ENCODE measurements around the gene PLA2G12B. TPM values are rescaled to one million over a fixed set of nuclear protein-coding genes. Genes with fewer than 3 reads are reported as not detected.
"Not testable (repeated sequence)": the region's sequence is repeated elsewhere in the genome, so short reads cannot be mapped to it uniquely, and the experiment has no call there.

Gene PLA2G12B, protein sequence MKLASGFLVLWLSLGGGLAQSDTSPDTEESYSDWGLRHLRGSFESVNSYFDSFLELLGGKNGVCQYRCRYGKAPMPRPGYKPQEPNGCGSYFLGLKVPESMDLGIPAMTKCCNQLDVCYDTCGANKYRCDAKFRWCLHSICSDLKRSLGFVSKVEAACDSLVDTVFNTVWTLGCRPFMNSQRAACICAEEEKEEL
- not detected for total RNA-seq

DNA sequence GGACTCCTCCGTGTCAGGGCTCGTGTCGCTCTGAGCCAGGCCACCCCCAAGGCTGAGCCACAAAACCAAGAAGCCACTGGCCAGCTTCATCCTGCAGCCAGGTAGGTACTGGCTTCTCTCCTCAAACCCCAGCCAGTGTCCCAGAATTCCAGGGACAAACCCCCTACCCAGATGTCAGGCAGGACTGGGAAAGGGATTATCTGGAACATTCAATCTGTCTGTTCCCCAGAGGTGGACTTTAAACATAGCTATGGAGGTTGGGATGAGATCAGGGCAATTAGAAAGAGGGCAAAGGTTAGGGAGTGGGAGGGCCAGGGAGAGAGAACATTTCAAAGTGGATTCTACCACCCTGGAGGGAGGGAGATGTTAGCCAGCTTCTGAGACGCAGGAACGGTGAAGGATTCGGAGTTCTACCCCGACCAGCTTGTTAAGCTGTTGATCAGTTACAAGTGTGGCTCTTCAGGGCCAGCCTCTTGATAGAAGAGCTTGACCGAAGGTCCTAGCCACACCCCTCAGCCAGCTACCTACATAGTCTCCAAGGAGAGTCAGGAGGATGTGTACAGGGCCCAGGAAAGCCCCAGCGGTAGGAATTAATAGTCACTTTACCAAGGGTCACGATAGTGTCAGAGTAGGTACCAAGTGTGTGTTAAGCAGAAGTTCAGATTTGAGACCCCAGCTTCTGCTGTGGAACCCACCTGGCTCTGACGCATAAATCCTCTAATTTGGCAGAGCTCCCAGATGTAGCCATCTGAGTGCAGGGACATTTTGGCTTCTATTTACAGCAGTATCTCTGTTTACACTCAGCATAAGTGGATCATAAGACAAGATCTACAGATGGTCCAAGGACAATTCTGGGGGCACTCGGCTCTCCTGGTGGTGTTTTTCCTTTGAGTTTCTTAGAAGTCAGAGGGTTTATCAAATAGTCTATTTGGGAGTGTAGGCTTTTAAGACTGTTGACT, at the start of gene PLA2G12B:
Gene PLA2G12B, minus strand, starts transcription at position 211 of the 959 bp plus-strand sequence. Its CDS starts 121 bp downstream, at position 90.
- H3K36me3 Mint-ChIP-seq (ENCODE audit: low read depth), result no peaks in the 10 kb centered on the region
- no peak within 1 kb of the TSS for H3K4me3 Mint-ChIP-seq
- ChIA-PET POLR2A (no interaction called here), CTCF (interaction anchor here (0.9 to 1.6 kb wide), 2 partner anchors 84 to 106 kb away, joined by 3 read pairs; no protein-coding TSS in a partner anchor)
- DNase-seq (no peak), ATAC-seq (no peak)
- peaks cover 4% of the 10 kb centered on the region for H3K27me3 Mint-ChIP-seq
- intact Hi-C loops (cut with micrococcal nuclease), result no loop called here
- no peaks in the 10 kb centered on the region for H3K9me3 Mint-ChIP-seq
- no peaks in the 10 kb centered on the region for H3K4me1 Mint-ChIP-seq (ENCODE audit: low read depth)
- no peak within 1 kb of the TSS for H3K27ac Mint-ChIP-seq
- TF ChIP-seq, protein P1, sequence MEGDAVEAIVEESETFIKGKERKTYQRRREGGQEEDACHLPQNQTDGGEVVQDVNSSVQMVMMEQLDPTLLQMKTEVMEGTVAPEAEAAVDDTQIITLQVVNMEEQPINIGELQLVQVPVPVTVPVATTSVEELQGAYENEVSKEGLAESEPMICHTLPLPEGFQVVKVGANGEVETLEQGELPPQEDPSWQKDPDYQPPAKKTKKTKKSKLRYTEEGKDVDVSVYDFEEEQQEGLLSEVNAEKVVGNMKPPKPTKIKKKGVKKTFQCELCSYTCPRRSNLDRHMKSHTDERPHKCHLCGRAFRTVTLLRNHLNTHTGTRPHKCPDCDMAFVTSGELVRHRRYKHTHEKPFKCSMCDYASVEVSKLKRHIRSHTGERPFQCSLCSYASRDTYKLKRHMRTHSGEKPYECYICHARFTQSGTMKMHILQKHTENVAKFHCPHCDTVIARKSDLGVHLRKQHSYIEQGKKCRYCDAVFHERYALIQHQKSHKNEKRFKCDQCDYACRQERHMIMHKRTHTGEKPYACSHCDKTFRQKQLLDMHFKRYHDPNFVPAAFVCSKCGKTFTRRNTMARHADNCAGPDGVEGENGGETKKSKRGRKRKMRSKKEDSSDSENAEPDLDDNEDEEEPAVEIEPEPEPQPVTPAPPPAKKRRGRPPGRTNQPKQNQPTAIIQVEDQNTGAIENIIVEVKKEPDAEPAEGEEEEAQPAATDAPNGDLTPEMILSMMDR (IDR thresholded peaks at IDR 0.05), result no peak

DNA sequence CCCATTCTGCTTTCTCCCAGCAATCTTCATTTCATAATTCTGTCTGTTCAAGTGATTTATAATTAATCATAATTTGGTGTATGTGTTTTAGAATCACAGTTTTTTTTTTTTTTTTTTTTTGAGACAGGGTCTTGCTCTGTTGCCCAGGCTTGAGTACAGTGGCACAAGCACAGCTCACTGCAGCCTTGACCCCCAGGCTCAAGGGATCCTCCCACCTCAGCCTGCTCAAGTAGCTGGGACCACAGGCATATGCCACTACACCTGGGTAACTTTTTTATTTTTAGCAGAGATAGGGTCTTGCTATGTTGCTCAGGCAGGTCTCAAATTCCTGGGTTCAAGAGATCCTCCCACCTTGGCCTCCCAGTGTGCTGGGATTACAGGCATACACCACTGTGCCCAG, 49.2 kb upstream of the PLA2G12B start:
- no peak for ATAC-seq
- no peak for DNase-seq
- Mint-ChIP-seq H3K27me3 (no peaks in the 10 kb centered on the region), H3K27ac (no peak overlapping the region), H3K4me1 (ENCODE audit: low read depth) (no peaks in the 10 kb centered on the region), H3K4me3 (no peak overlapping the region), H3K9me3 (peaks cover 2% of the 10 kb centered on the region), H3K36me3 (ENCODE audit: low read depth) (peaks cover 45% of the 10 kb centered on the region)
- intact Hi-C loops (cut with micrococcal nuclease), result no loop called here
- ChIA-PET CTCF (no interaction called here), POLR2A (no interaction called here)
- TF ChIP-seq, protein P1 (IDR thresholded peaks at IDR 0.05), result no peak

DNA sequence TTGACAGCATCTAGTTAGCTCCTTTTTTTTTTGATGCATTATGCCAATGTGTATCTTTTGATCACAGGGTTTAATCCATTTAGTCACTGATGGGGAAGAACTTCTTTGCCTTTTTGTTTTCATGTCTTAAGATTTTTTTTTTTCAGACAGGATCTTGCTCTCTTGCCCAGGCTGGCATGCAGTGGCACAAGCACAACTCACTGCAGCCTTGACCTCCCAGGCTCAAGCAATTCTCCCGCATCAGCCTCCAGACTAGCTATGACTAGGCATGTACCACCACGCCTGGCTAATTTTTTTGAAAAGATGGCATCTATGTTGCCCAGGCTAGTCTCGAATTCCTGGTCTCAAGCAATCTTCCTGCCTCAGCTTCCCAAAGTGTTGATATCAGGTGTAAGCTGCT, 46.4 kb upstream of the PLA2G12B start:
- Mint-ChIP-seq H3K27me3 (no peaks in the 10 kb centered on the region), H3K36me3 (ENCODE audit: low read depth) (peaks cover 30% of the 10 kb centered on the region), H3K27ac (no peak overlapping the region), H3K4me3 (no peak overlapping the region), H3K4me1 (ENCODE audit: low read depth) (no peaks in the 10 kb centered on the region), H3K9me3 (peaks cover 5% of the 10 kb centered on the region)
- ChIA-PET POLR2A (interaction anchor here (0.6 to 0.7 kb wide), 2 partner anchors 85 to 157 kb away, joined by 3 read pairs; no protein-coding TSS in a partner anchor), CTCF (no interaction called here)
- no peak for DNase-seq
- no peak for ATAC-seq
- TF ChIP-seq, protein P1 (IDR thresholded peaks at IDR 0.05), result no peak
- intact Hi-C loops (cut with micrococcal nuclease), result no loop called here

DNA sequence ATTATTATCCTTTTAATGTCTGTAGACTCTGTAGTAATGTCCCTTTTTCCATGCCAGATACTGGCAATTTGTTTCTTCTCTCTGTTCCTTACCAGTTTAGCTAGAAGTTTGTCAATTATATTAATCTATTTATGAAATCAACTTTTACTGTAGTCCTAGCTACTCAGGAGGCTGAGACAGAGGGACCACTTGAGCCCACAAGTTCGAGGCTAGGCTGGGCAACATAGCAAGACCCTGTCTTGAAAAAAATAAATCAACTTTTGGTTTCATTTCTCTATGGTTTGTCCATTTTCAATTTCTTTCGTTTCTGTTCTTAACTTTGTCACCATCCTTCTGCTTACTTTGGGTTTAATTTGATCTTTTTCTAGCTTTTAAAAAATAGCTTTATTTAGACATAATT, 42.5 kb upstream of the PLA2G12B start:
- Mint-ChIP-seq H3K4me1 (ENCODE audit: low read depth) (no peaks in the 10 kb centered on the region), H3K36me3 (ENCODE audit: low read depth) (peaks cover 38% of the 10 kb centered on the region), H3K27me3 (no peaks in the 10 kb centered on the region), H3K4me3 (no peak overlapping the region), H3K9me3 (peaks cover 9% of the 10 kb centered on the region), H3K27ac (no peak overlapping the region)
- CTCF ChIA-PET, result no interaction called here
- TF ChIP-seq, protein P1 (IDR thresholded peaks at IDR 0.05), result no peak
- POLR2A ChIA-PET, result no interaction called here
- intact Hi-C loops (cut with micrococcal nuclease), result no loop called here
- no peak for ATAC-seq
- no peak for DNase-seq

DNA sequence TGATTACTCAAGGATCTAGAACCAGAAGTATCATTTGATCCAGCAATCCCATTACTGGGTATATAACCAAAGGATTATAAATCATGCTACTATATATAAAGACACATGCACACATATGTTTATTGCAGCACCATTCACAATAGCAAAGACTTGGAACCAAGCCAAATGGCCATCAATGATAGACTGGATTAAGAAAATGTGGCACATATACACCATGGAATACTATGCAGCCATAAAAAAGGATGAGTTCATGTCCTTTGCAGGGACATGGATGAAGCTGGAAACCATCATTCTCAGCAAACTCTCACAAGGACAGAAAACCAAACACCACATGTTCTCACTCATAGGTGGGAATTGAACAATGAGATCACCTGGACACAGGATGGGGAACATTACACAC, 40.9 kb upstream of the PLA2G12B start:
- H3K4me1 Mint-ChIP-seq (ENCODE audit: low read depth); H3K4me3 Mint-ChIP-seq; H3K27me3 Mint-ChIP-seq; CTCF ChIA-PET; ATAC-seq; intact Hi-C loops (cut with micrococcal nuclease); POLR2A ChIA-PET; H3K27ac Mint-ChIP-seq; H3K9me3 Mint-ChIP-seq; DNase-seq: not testable (repeated sequence)
- peaks cover 37% of the 10 kb centered on the region for H3K36me3 Mint-ChIP-seq (ENCODE audit: low read depth)

DNA sequence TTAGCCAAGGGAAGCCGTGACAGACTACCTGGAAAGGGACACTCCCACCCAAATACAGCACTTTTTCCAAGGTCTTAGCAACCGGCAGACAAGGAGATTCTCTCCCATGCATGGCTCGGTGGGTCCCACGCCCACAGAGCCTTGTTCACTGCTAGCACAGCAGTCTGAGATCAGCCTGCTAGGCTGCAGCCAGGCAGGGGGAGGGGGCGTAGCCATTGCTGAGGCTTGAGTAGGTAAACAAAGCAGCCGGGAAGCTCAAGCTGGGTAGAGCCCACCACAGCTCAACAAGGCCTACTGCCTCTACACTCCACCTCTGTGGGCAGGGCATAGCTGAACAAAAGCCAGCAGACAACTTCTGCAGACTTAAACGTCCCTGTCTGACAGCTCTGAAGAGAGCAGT, 35.2 kb upstream of the PLA2G12B start:
- intact Hi-C loops (cut with micrococcal nuclease); H3K27me3 Mint-ChIP-seq; ATAC-seq; H3K27ac Mint-ChIP-seq; H3K9me3 Mint-ChIP-seq; CTCF ChIA-PET; H3K4me3 Mint-ChIP-seq; POLR2A ChIA-PET; DNase-seq; H3K4me1 Mint-ChIP-seq (ENCODE audit: low read depth): not testable (repeated sequence)
- peaks cover 29% of the 10 kb centered on the region for H3K36me3 Mint-ChIP-seq (ENCODE audit: low read depth)

DNA sequence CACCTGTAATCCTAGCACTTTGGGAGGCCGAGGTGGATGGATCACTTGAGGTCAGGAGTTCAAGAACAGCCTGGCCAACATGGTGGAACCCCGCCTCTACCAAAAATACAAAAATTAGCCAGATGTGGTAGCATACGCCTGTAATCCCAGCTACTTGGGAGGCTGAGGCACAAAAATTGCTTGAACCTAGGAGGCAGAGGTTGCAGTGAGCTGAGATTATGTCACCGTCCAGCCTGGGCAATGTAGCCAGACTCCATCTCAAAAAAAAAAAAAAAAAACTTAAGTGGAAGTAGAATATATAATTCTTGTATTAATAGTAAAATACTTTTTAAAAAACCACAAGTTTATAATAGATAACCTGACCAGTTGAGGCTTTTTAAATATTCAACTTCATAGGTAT, 30.0 kb upstream of the PLA2G12B start:
- H3K27ac Mint-ChIP-seq; H3K9me3 Mint-ChIP-seq; CTCF ChIA-PET; ATAC-seq; DNase-seq; POLR2A ChIA-PET; intact Hi-C loops (cut with micrococcal nuclease); H3K27me3 Mint-ChIP-seq; H3K4me1 Mint-ChIP-seq (ENCODE audit: low read depth); H3K4me3 Mint-ChIP-seq: not testable (repeated sequence)
- H3K36me3 Mint-ChIP-seq (ENCODE audit: low read depth), result peaks cover 12% of the 10 kb centered on the region
